Stimulated activated CD4-positive, alpha-beta T cell treated with anti-CD3 and anti-CD28 coated beads, Interleukin-1b, Interleukin-23, amount 100 ng/mL, for 4 hours (primary cell): Measurements from ENCODE around the gene RASEF.
"Not testable (repeated sequence)": the region's sequence is repeated elsewhere in the genome, so short reads cannot be mapped to it uniquely, and the experiment has no call there.

ENCODE experiments used
- DNase-seq, 2 donors: peaks; one replicate each; pipeline ENCODE4 v3.0.0-alpha.2; 2020; ENCODE audit warnings: low read depth in 2 of 2

Gene RASEF

DNA sequence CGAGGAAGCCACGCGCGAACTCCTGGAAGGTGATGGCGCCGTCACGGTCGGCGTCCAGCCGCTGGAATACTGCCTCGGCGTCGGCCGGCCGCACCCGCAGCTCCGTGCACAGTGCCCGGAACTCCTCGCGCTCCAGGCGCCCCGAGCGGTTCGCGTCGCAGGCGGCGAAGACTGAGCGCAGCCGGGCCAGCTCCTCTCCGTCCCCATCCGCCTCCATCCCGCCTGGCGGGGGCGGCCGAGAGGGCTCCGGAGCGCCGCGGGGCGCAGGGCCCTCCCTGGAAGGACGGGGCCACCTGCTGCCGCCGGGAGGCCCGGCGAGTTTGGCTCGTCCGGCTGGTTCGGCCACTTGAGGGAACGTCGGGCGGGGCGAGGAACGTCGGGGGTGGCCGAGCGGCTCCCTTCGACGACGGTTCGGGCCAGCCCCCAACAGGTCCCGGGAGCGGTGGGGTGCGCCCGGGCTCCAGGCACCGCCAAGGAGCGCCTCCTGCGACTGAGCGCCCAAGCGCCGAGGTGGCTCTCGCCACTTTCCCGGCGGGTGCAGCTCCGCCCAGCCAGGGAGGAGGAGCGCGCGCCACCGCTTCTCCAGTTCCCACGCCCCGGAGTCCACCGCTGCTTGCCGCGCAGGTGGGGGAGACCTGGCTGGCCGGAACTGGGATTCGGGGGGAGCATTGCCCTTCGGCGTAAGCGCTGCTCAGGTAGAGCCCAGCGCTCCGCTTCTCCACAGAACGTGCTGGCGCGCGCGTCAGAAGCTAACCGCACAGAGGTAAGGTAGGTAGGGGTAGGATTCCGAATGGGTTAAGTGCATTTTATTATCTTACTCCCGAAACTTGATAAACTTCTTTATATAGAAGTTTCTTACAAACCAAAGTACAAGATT is at the start of gene RASEF:
Gene RASEF, minus strand, starts transcription at position 492 of the 877 bp plus-strand sequence. Its CDS starts 275 bp downstream, at position 217.
- no peak for DNase-seq

GRCh38 chr9:83111169-83111568 is 48.2 kb upstream of the RASEF start:
- DNase-seq = no peak

DNA sequence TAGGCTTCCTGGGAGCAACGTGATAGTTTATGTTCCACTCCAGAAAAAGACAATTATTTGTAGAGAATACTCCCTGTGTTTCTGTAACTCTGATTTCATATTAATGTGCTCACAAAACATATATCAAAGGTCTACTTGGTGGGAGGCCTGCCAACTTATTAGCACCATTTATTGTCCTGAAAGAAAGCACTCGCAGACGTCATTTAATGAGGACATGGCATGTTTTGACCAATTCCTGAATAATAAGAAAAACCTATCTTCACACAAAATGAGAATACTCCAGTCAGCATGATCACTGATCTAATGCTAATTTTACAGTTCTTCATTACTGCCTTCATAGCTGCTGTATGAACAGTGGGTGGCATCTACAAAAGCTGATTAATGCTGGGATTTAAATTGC is 46.4 kb upstream of the RASEF start:
- DNase-seq = no peak

DNA sequence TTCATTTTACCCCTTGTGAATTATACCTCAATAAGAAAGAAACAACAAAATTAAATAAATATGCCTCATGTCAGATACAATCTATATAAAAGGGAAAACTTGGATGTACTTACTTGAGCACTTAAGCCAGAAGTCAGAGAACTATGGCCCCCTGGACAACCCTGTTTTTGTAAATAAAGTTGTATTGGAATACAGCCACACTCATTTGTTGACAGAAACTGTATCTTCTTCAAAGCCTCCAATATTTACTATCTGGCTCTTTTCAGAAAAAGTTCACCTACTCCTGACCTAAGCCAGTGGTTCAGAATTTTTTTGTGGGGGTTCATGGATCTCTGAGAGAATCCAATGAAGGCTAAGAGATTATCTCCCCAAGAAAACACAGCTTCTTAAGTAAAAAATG is 45.3 kb upstream of the RASEF start:
- DNase-seq = no peak

GRCh38 chr9:83106772-83107171 is 43.8 kb upstream of the RASEF start:
- DNase-seq = no peak

GRCh38 chr9:83106263-83106662 is 43.3 kb upstream of the RASEF start:
- DNase-seq = no peak

DNA sequence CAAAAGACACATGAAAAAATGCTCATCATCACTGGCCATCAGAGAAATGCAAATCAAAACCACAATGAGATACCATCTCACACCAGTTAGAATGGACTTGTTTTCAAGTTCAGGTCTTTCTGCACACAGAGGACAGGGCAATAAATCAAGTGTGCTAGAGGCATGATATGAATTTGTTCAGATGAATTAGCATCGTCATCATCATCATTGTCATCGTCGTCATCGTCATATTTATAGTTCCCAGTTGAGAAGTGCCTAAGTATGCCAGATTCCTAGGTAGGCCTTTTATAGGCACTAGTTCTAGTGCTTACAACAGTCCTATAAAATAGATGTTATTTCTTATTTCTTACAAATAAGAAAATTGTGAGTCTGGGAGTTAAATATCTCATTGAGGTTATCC is 34.7 kb upstream of the RASEF start:
- no peak for DNase-seq

GRCh38 chr9:83093311-83093710 is 30.4 kb upstream of the RASEF start:
- DNase-seq = not testable (repeated sequence)

- no peak for DNase-seq
Measured at GRCh38 chr9:83081846-83082245, 18.9 kb upstream of the RASEF start.

- DNase-seq = no peak
Measured at GRCh38 chr9:83081010-83081409, 18.1 kb upstream of the RASEF start.

GRCh38 chr9:83075932-83076331 is 13.0 kb upstream of the RASEF start:
- not testable (repeated sequence) for DNase-seq

GRCh38 chr9:83072498-83072897 is 9.6 kb upstream of the RASEF start:
- DNase-seq = not testable (repeated sequence)

DNA sequence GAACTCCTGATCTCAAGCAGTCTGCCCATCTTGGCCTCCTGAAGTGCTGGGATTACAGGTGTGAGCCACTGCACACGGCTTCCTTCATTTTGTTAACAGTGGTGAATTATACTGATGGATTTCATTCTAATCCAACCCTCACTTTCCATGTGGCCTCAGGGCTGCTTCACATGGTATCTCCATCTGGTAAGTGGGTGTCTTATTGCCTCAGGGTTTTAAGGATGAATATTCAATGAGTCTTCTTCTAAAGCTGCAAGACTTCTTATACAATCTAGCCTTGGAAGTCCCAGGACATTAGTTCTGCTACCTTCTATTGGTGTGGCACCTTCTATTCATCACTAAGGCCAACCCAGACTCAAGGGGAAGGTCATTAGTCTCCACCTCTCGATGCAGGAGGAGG is 8.7 kb upstream of the RASEF start:
- DNase-seq = no peak

- no peak for DNase-seq
Measured at GRCh38 chr9:83070261-83070660, 7.3 kb upstream of the RASEF start.

DNA sequence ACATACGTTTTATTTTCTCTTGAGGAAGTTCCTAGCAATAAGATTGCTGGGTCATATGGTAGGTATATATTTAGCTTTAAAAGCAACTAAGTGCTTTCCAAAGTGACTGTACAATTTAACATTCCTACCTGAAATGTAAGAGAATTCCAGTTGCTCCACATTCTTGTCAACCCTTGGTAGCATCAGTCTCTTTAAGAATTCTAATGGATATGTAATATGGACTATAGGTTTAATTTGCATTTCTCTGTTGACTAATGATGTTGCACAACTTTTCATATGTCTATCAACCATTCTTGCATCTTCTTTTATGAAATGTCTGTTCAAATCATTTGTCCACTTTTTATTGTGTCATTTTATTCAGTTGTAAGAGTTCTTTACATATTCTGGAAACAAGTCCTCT is 6.7 kb upstream of the RASEF start:
- DNase-seq = no peak

- DNase-seq = no peak
Measured at GRCh38 chr9:83068414-83068813, 5.5 kb upstream of the RASEF start.

DNA sequence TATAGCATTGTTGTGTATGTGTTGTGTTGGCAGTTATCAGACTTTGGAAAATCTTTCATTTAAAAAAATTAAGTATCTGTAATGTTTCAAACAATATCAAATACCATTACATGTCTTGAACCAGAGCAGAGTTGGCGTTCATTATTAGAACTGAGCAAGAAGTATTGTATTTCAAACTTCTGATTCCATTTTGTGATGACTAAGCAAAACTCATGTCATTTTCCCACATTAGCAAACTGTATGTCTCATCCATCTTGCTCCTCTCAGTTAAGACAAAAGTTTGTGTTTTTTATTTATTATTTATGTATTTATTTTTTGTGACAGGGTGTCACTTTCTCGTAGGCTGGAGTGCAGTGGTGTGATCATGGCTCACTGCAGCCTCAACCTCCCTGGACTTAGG is 4.6 kb upstream of the RASEF start:
- no peak for DNase-seq

DNA sequence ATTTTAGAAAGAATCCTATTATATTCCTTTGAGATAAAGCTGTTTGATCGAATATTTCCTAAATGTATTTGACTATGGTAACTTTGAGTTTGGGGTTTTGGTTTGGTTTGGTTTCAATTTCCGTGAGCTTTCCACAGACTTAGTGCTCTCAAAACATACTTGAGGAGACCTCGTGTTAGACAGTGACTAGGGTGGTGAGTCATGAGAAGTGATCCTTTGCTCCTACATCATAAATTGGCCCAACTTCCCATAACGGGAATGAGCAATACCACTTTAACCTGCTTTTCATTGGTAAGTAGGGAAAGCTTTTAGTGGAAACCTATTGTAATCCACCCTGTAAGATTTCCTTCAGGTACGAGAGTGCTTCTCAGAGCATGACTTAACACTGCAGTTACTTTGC is 3.8 kb upstream of the RASEF start:
- DNase-seq = no peak

DNA sequence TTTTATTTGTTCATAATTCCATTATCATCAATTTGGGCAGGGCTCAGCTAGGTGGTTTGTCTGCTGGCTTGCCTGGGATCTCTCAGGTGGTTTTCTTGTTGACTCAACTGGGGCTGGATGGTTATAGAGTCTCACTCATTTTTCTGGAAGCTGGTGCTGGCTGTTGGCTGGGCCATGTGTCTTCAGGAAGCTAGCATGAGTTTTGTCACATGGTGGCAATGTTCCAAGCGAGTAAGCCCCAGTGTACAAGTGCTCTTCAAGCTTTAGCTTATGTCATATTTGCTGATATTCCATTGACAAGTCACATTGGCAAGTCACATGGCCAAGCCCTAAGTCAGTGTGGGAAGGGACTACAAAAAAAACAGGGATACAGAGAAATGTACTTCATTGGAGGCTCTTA is 2.3 kb upstream of the RASEF start:
- no peak for DNase-seq

DNA sequence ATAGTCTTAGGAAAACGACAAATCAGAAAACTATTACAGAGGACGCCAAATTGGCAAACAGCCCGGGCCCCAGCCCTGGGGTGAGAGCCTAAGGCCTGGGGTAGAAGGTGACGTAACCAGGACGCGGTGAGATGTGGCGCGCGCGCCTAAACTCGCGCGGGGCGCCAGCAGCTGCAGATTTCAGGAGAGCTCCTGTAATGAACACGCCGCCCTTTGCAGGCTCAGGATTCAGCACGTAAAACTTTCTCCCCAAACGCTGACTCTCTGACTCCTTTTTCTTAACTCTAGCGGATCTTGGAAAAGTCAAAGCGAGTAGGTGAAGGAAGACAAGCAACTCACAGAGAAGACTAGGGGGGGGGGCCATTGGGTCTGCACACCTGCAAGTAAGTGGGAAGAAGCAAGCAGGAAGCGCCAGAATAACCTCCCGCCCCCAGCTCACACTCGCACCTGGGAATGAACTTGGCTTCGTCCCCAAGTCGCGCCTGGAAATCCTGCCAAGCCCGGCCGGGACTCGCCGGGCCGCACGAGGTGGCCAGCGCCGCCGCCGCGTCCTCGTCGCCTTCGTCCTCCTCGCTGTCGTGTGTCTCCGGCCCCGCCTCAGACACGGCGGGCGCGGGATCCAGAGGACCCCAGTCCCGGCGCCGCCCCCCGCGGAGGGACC is 822 bp downstream of the RASEF start:
- no peak for DNase-seq

DNA sequence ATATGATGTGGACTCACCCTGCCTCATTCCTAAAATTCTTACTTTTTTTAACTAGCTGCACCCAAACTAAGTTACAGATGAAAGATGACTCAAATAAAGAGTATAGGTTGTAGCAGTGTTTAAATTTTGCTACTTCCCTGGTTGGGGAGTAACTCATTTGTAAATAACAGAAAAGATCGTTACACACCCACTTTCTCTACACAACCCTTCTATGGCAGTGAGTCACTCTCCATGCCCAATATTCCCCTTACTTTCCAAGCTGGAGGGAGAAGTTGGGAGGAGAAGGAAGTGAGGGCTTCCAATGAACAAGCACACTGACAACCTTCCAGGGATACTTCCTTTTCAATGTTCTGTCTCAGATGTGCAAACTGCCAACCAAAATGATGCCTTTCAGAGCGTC is 1.9 kb downstream of the RASEF start:
- DNase-seq = no peak

GRCh38 chr9:83060556-83060955 is 2.4 kb downstream of the RASEF start:
- no peak for DNase-seq

DNA sequence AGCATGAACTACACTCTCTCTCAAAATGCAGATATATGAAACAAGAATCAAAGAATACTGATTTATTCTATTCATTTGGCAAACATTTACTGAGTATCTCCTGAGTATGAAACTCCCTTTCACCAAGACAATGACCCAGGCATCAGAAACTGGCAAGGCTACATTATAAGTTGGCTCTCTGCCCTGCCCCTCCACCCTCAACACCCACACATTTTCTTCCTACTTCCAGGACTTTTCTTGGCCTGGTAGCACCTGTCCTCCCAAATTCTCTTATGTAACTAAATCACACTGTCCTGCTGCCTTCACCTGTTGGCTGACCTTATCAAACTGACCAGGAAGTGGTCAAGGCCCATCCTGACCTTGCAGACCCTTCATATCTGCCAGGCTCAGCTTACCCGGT is 3.5 kb downstream of the RASEF start:
- no peak for DNase-seq
